ENCODE data around the gene MYOCD. TPM values are rescaled to one million over a fixed set of nuclear protein-coding genes. Genes with fewer than 3 reads are reported as not detected.

MYOCD gene
- total RNA-seq, 4 donors from 2014 or later = 96.2 to 211 (median 124) TPM

- peaks cover 0 to 40% (median 23%) of the 10 kb centered on the region in 4 donors for H3K4me1 ChIP-seq
- peak overlapping the region; percentile 73 to 82 (median 78) for H3K4me3 ChIP-seq
- TF ChIP-seq EP300 (IDR thresholded peaks at IDR 0.05) (no peak), POLR2AphosphoS5 (IDR thresholded peaks at IDR 0.05) (no peak)
- DNase-seq (ENCODE audit: extremely low spot score) = no peak
- intact Hi-C loops (cut with DNase I) = loop anchor here (5.0 to 10.0 kb wide), 4 partner anchors 77 to 320 kb away; no protein-coding TSS in a partner anchor
- H3K9me3 ChIP-seq = no peaks in the 10 kb centered on the region
- no peaks in the 10 kb centered on the region for H3K36me3 ChIP-seq
- 8% methylated on average over 11 of the region's 11 CpGs for WGBS
- H3K27me3 ChIP-seq = peaks cover 0 to 16% (median 0%) of the 10 kb centered on the region in 4 donors
- peak overlapping the region; percentile 91 to 96 (median 94) for H3K27ac ChIP-seq (replicated peaks in 1 of 4)
Measured at GRCh38 chr17:12664894-12665262, 812 bp upstream of the MYOCD start.

DNA sequence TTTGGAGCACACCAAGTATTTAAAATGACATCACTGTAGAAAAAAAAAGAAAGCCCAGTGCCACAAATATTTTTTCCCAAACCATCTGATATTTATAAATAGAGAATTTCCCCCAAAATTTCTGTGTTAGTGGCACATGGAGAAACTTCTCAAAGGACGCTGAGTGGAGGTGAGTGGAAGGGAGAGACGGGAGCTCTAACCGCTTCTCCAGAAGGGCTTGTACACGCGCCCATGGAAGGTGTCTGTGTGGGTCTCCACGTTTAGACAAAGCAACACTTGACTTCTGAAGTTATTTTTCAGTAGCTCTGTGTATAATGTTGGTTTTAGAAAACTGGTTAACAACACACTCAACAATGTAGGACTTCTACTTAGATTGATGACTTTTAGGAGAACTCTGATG lies 1.0 kb downstream of the MYOCD start:
- peaks cover 2 to 56% (median 35%) of the 10 kb centered on the region in 4 donors for H3K4me1 ChIP-seq
- WGBS = 41% methylated on average over 6 of the region's 6 CpGs
- DNase-seq (ENCODE audit: extremely low spot score) = no peak
- peak overlapping the region; percentile 73 to 82 (median 78) for H3K4me3 ChIP-seq
- no peaks in the 10 kb centered on the region for H3K36me3 ChIP-seq
- peak overlapping the region; percentile 91 to 96 (median 94) for H3K27ac ChIP-seq (replicated peaks in 1 of 4)
- no peaks in the 10 kb centered on the region for H3K9me3 ChIP-seq
- TF ChIP-seq POLR2A (IDR thresholded peaks at IDR 0.05; ENCODE audit: low read depth) (no peak), POLR2AphosphoS5 (IDR thresholded peaks at IDR 0.05) (no peak), EP300 (IDR thresholded peaks at IDR 0.05) (no peak), CTCF (IDR thresholded peaks at IDR 0.05) (no peak)
- intact Hi-C loops (cut with DNase I) = loop anchor here (2.0 to 10.0 kb wide), 6 partner anchors 76 to 486 kb away; no protein-coding TSS in a partner anchor
- H3K27me3 ChIP-seq = peaks cover 0 to 16% (median 0%) of the 10 kb centered on the region in 4 donors

GRCh38 chr17:12667299-12667958 lies 1.7 kb downstream of the MYOCD start:
- no peaks in the 10 kb centered on the region for H3K36me3 ChIP-seq
- no peak for DNase-seq (ENCODE audit: extremely low spot score)
- peaks cover 0 to 16% (median 0%) of the 10 kb centered on the region in 4 donors for H3K27me3 ChIP-seq
- H3K9me3 ChIP-seq = no peaks in the 10 kb centered on the region
- intact Hi-C loops (cut with DNase I) = loop anchor here (2.0 to 10.0 kb wide), 6 partner anchors 75 to 487 kb away; no protein-coding TSS in a partner anchor
- WGBS = 9% methylated on average over 9 of the region's 9 CpGs
- peaks cover 9 to 63% (median 41%) of the 10 kb centered on the region in 4 donors for H3K4me1 ChIP-seq
- TF ChIP-seq CTCF (IDR thresholded peaks at IDR 0.05) (peak; percentile 58 to 73 (median 62)), POLR2AphosphoS5 (IDR thresholded peaks at IDR 0.05) (peak; percentile 64 to 78), POLR2A (IDR thresholded peaks at IDR 0.05; ENCODE audit: low read depth) (no peak), EP300 (IDR thresholded peaks at IDR 0.05) (no peak)
- peak overlapping the region; percentile 91 to 96 (median 94) for H3K27ac ChIP-seq (replicated peaks in 1 of 4)
- peak overlapping the region; percentile 73 to 82 (median 78) for H3K4me3 ChIP-seq

- DNase-seq (ENCODE audit: extremely low spot score) = no peak
- Histone ChIP-seq H3K27ac (replicated peaks in 1 of 4) (peak overlapping the region in 3 of 4 donors; percentile 93 to 96 (median 94)), H3K27me3 (no peaks in the 10 kb centered on the region), H3K9me3 (no peaks in the 10 kb centered on the region), H3K4me3 (no peak overlapping the region), H3K4me1 (peaks cover 13 to 64% (median 41%) of the 10 kb centered on the region in 4 donors), H3K36me3 (no peaks in the 10 kb centered on the region)
- 50% methylated on average over 2 of the region's 2 CpGs for WGBS
- TF ChIP-seq POLR2AphosphoS5 (IDR thresholded peaks at IDR 0.05) (no peak), EP300 (IDR thresholded peaks at IDR 0.05) (no peak), POLR2A (IDR thresholded peaks at IDR 0.05; ENCODE audit: low read depth) (no peak), CTCF (IDR thresholded peaks at IDR 0.05) (no peak)
- intact Hi-C loops (cut with DNase I) = no loop called here
Measured at GRCh38 chr17:12671906-12672305, 6.2 kb downstream of the MYOCD start.

GRCh38 chr17:12672947-12673346 lies 7.3 kb downstream of the MYOCD start:
- Histone ChIP-seq H3K9me3 (no peaks in the 10 kb centered on the region), H3K27ac (replicated peaks in 1 of 4) (peak overlapping the region; percentile 16 to 96 (median 94)), H3K4me1 (peaks cover 14 to 69% (median 47%) of the 10 kb centered on the region in 4 donors), H3K4me3 (no peak overlapping the region), H3K27me3 (no peaks in the 10 kb centered on the region), H3K36me3 (no peaks in the 10 kb centered on the region)
- 85% methylated on average over 2 of the region's 2 CpGs for WGBS
- no peak for DNase-seq (ENCODE audit: extremely low spot score)
- intact Hi-C loops (cut with DNase I) = no loop called here
- TF ChIP-seq POLR2A (IDR thresholded peaks at IDR 0.05; ENCODE audit: low read depth) (no peak), EP300 (IDR thresholded peaks at IDR 0.05) (no peak), POLR2AphosphoS5 (IDR thresholded peaks at IDR 0.05) (no peak), CTCF (IDR thresholded peaks at IDR 0.05) (no peak)

Data from esophagus muscularis mucosa (tissue), 4 donors.